Mononuclear cell (primary cell): Measurements from ENCODE around the gene SORCS2. TPM values are rescaled to one million over a fixed set of nuclear protein-coding genes. Genes with fewer than 3 reads are reported as not detected.

Source experiments
- H3K27me3 ChIP-seq: 2 replicates; pipeline ENCODE4 v1.6.0; 2011; ENCODE audit warnings: low read length, control low read depth; ENCODE audit not compliant: insufficient read depth
- H3K4me1 ChIP-seq: 2 replicates; pipeline ENCODE4 v1.5.1; 2011; ENCODE audit warnings: mild to moderate bottlenecking, low read length, control low read depth; ENCODE audit not compliant: insufficient read depth
- H3K4me3 ChIP-seq: 2 replicates; pipeline ENCODE4 v1.5.1; 2011; ENCODE audit warnings: mild to moderate bottlenecking, low read length, moderate library complexity
- H3K9me3 ChIP-seq: 2 replicates; pipeline ENCODE4 v1.5.1; 2011; ENCODE audit warnings: low read depth, mild to moderate bottlenecking, control low read depth, low read length
- total RNA-seq: library from RNA; depleted of rRNA; stranded (reverse); fragments of >200 nt; gene quantifications from one replicate; pipeline ENCODE4 v1.2.3, GENCODE V29; 2012

The SORCS2 gene
- total RNA-seq, 1 donor = 0.10 TPM

- Histone ChIP-seq H3K27me3 (no peaks in the 10 kb centered on the region), H3K9me3 (no peaks in the 10 kb centered on the region), H3K4me1 (no peaks in the 10 kb centered on the region), H3K4me3 (no peak overlapping the region)
These were observed 492.0 kb downstream of the SORCS2 start for GRCh38 chr4:7684294-7684693.

- Histone ChIP-seq H3K27me3 (no peaks in the 10 kb centered on the region), H3K4me3 (no peak overlapping the region), H3K4me1 (no peaks in the 10 kb centered on the region)
These were observed 493.9 kb downstream of the SORCS2 start for GRCh38 chr4:7686070-7686870.

GRCh38 chr4:7687006-7687405 is 494.7 kb downstream of the SORCS2 start:
- Histone ChIP-seq H3K27me3 (no peaks in the 10 kb centered on the region), H3K4me3 (no peak overlapping the region), H3K4me1 (no peaks in the 10 kb centered on the region), H3K9me3 (no peaks in the 10 kb centered on the region)

More at GRCh38 chr4:7686070-7686870, 493.9 kb downstream of the SORCS2 start:
- no peaks in the 10 kb centered on the region for H3K9me3 ChIP-seq

GRCh38 chr4:7687796-7688195 is 495.5 kb downstream of the SORCS2 start:
- no peaks in the 10 kb centered on the region for H3K27me3 ChIP-seq
- no peaks in the 10 kb centered on the region for H3K4me1 ChIP-seq
- no peak overlapping the region for H3K4me3 ChIP-seq
- no peaks in the 10 kb centered on the region for H3K9me3 ChIP-seq

- Histone ChIP-seq H3K9me3 (no peaks in the 10 kb centered on the region), H3K4me1 (no peaks in the 10 kb centered on the region), H3K27me3 (no peaks in the 10 kb centered on the region), H3K4me3 (no peak overlapping the region)
These were observed 497.7 kb downstream of the SORCS2 start for GRCh38 chr4:7689773-7690693.

- Histone ChIP-seq H3K4me3 (no peak overlapping the region), H3K4me1 (no peaks in the 10 kb centered on the region), H3K27me3 (no peaks in the 10 kb centered on the region), H3K9me3 (no peaks in the 10 kb centered on the region)
These were observed 498.7 kb downstream of the SORCS2 start for GRCh38 chr4:7691061-7691460.

- Histone ChIP-seq H3K4me3 (no peak overlapping the region), H3K27me3 (no peaks in the 10 kb centered on the region), H3K9me3 (no peaks in the 10 kb centered on the region), H3K4me1 (no peaks in the 10 kb centered on the region)
These were observed 499.6 kb downstream of the SORCS2 start for GRCh38 chr4:7691982-7692381.

GRCh38 chr4:7692451-7693236 is 500.3 kb downstream of the SORCS2 start:
- Histone ChIP-seq H3K27me3 (no peaks in the 10 kb centered on the region), H3K4me1 (no peaks in the 10 kb centered on the region), H3K4me3 (no peak overlapping the region), H3K9me3 (no peaks in the 10 kb centered on the region)

- H3K4me3 ChIP-seq = no peak overlapping the region
- H3K9me3 ChIP-seq = no peaks in the 10 kb centered on the region
- no peaks in the 10 kb centered on the region for H3K27me3 ChIP-seq
These were observed 500.9 kb downstream of the SORCS2 start for GRCh38 chr4:7693237-7693608.

GRCh38 chr4:7693711-7694110 is 501.4 kb downstream of the SORCS2 start:
- no peak overlapping the region for H3K4me3 ChIP-seq
- no peaks in the 10 kb centered on the region for H3K4me1 ChIP-seq
- H3K27me3 ChIP-seq = no peaks in the 10 kb centered on the region
- no peaks in the 10 kb centered on the region for H3K9me3 ChIP-seq

More at GRCh38 chr4:7693237-7693608, 500.9 kb downstream of the SORCS2 start:
- H3K4me1 ChIP-seq = no peaks in the 10 kb centered on the region

GRCh38 chr4:7694324-7694723 is 502.0 kb downstream of the SORCS2 start:
- Histone ChIP-seq H3K4me3 (no peak overlapping the region), H3K27me3 (no peaks in the 10 kb centered on the region), H3K4me1 (no peaks in the 10 kb centered on the region), H3K9me3 (no peaks in the 10 kb centered on the region)

GRCh38 chr4:7697343-7697742 is 505.0 kb downstream of the SORCS2 start:
- Histone ChIP-seq H3K9me3 (no peaks in the 10 kb centered on the region), H3K27me3 (no peaks in the 10 kb centered on the region), H3K4me1 (no peaks in the 10 kb centered on the region), H3K4me3 (no peak overlapping the region)

- H3K27me3 ChIP-seq = no peaks in the 10 kb centered on the region
These were observed 505.5 kb downstream of the SORCS2 start for GRCh38 chr4:7697821-7698220.

GRCh38 chr4:7698584-7698983 is 506.2 kb downstream of the SORCS2 start:
- no peaks in the 10 kb centered on the region for H3K9me3 ChIP-seq
- no peaks in the 10 kb centered on the region for H3K4me1 ChIP-seq
- H3K27me3 ChIP-seq = no peaks in the 10 kb centered on the region
- no peak overlapping the region for H3K4me3 ChIP-seq

More at GRCh38 chr4:7697821-7698220, 505.5 kb downstream of the SORCS2 start:
- no peak overlapping the region for H3K4me3 ChIP-seq
- no peaks in the 10 kb centered on the region for H3K4me1 ChIP-seq
- H3K9me3 ChIP-seq = no peaks in the 10 kb centered on the region

GRCh38 chr4:7699031-7699430 is 506.7 kb downstream of the SORCS2 start:
- H3K4me1 ChIP-seq = no peaks in the 10 kb centered on the region
- no peak overlapping the region for H3K4me3 ChIP-seq
- H3K27me3 ChIP-seq = no peaks in the 10 kb centered on the region
- no peaks in the 10 kb centered on the region for H3K9me3 ChIP-seq
